K562 (cell line): Measurements from ENCODE around the gene TIMM17A.
A peak's percentile ranks its signal among the peaks of the same experiment; 100 is the strongest.

Experiments used
- ARID1B ChIP-seq: fragments of 450-650 bp; IDR thresholded peaks from 2 replicates; pipeline ENCODE4 v1.6.1; 2016; ENCODE audit warnings: antibody characterized with exemption, mild to moderate bottlenecking, inconsistent platforms
- CEBPB ChIP-seq: fragments of 450-650 bp; IDR thresholded peaks from 2 replicates; pipeline ENCODE4 v1.6.1; 2016; ENCODE audit warnings: missing genetic modification characterization, missing compliant biosample characterization
- EZH2 ChIP-seq: IDR thresholded peaks from 2 replicates; pipeline ENCODE4 v1.6.1; 2012; ENCODE audit warnings: low read depth, mild to moderate bottlenecking, inconsistent platforms, low read length, borderline replicate concordance
- GABPA ChIP-seq: fragments of 200-800 bp; sonication (Bioruptor generic); conservative IDR thresholded peaks from 2 replicates; pipeline ENCODE4 v1.6.1; 2016; ENCODE audit warnings: low read depth, missing genetic modification characterization, missing compliant biosample characterization
- NR3C1 ChIP-seq: sonication (generic); formaldehyde crosslinking; IDR thresholded peaks from 2 replicates; pipeline ENCODE4 v1.8.1; 2022; ENCODE audit warnings: missing genetic modification reagents
- RAD21 ChIP-seq, 2 experiments: fragments of 250-450 bp in 1 of 2; fragments of 450-650 bp in 1 of 2; sonication (Bioruptor Pico) in 1 of 2; formaldehyde crosslinking in 1 of 2; IDR thresholded peaks in 1 of 2; conservative IDR thresholded peaks in 1 of 2; 2 replicates each; pipeline versions ENCODE4 v1.4.0 to v1.8.0; 2020 to 2022; ENCODE audit warnings: mild to moderate bottlenecking in 2 of 2, moderate library complexity in 1 of 2
- REST ChIP-seq, 2 experiments: fragments of 450-650 bp; formaldehyde crosslinking in 1 of 2; IDR thresholded peaks; 2 replicates each; pipeline versions ENCODE4 v1.4.0 to v1.6.1; 2014 to 2020; ENCODE audit warnings: mild to moderate bottlenecking in 2 of 2, borderline replicate concordance in 1 of 2, low read depth in 1 of 2
- SAP30 ChIP-seq: fragments of 200-600 bp; sonication (generic); IDR thresholded peaks from 2 replicates; pipeline ENCODE4 v1.6.1; 2012; ENCODE audit warnings: borderline replicate concordance, low read depth, mild to moderate bottlenecking, moderate library complexity, low read length, control low read depth, inconsistent platforms; ENCODE audit not compliant: insufficient read depth, poor library complexity, severe bottlenecking
- SIX5 ChIP-seq, 2 experiments: IDR thresholded peaks; 2 replicates each; pipeline ENCODE4 v1.6.1; 2011; ENCODE audit warnings: low read length in 2 of 2, borderline replicate concordance in 1 of 2, low read depth in 1 of 2, mild to moderate bottlenecking in 1 of 2, moderate library complexity in 1 of 2; ENCODE audit not compliant: insufficient read depth in 1 of 2
- TEAD2 ChIP-seq: fragments of 450-650 bp; IDR thresholded peaks from 2 replicates; pipeline ENCODE4 v1.6.1; 2016; ENCODE audit warnings: missing genetic modification characterization, control low read depth, missing compliant biosample characterization
- TEAD4 ChIP-seq, 2 experiments: sonication (generic) in 1 of 2; formaldehyde crosslinking in 1 of 2; IDR thresholded peaks; 2 replicates each; pipeline versions ENCODE4 v1.6.1 to v1.8.0; 2012 to 2022; ENCODE audit warnings: borderline replicate concordance in 1 of 2, inconsistent platforms in 1 of 2, low read length in 1 of 2, mild to moderate bottlenecking in 1 of 2, missing genetic modification reagents in 1 of 2
- ZEB2 ChIP-seq: fragments of 450-650 bp; IDR thresholded peaks from 2 replicates; pipeline ENCODE4 v1.6.1; 2016
- TF ChIP-seq, protein P1 (sequence below): sonication (generic); formaldehyde crosslinking; IDR thresholded peaks from 2 replicates; pipeline ENCODE4 v1.8.1; 2023; ENCODE audit warnings: mild to moderate bottlenecking, missing genetic modification reagents
- TF ChIP-seq, protein P2 (sequence below): fragments of 250-450 bp; sonication (Bioruptor Pico); IDR thresholded peaks from 2 replicates; pipeline ENCODE4 v1.5.0; 2020; ENCODE audit warnings: mild to moderate bottlenecking, borderline replicate concordance

DNA sequence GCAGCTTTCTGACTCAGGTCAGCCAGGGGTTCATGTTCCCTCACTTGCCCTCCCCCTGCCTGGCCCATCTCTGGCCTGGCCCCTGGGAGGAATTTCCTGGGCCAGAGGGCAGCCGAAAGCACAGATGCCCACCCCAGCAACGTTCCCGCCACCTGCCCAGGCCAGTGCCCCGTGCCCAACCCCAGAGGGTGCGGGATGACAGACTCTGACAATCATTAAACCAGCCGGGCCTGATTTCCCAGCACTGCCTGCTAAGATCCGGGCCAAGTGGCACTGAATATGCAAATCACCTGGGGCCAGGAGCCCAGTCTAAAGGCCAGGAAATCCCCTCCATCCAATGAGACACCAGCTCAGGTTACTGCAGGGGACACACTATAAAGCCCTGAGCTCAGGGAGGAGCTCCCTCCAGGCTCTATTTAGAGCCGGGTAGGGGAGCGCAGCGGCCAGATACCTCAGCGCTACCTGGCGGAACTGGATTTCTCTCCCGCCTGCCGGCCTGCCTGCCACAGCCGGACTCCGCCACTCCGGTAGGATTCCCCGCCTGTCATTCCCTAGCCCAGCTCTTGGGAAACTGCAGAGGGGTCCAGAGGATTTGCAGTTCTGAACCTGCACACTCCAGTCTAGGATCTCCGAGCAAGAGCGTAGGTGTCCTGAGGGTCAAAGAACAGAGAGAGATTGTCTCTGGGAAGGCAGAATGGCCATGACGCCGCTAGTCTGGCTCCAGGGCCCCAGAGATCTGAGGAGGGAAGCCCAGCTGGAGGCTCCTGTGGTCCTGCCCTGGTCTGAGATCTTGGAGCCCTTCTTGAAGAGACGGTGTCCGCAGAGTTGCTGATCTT lies 55.1 kb downstream of the TIMM17A start, which contains the start of gene ELF3:
- no peak for TF ChIP-seq TEAD4 (IDR thresholded peaks at IDR 0.05; ENCODE audit: low read length)
- TF ChIP-seq TEAD4 (CRISPR knock-in tag; IDR thresholded peaks at IDR 0.05; ENCODE audit: borderline replicate concordance), result no peak
- TF ChIP-seq ARID1B, result no peak
- TF ChIP-seq ZEB2, result no peak
- TF ChIP-seq SIX5 (IDR thresholded peaks at IDR 0.05; ENCODE audit: borderline replicate concordance in 1 of 2, insufficient read depth in 1 of 2, low read depth in 1 of 2, low read length in 2 of 2), result no peak
- no peak for TF ChIP-seq NR3C1 (CRISPR knock-in tag)
- TF ChIP-seq REST (IDR thresholded peaks at IDR 0.05; ENCODE audit: borderline replicate concordance), result no peak
- TF ChIP-seq REST (CRISPR knock-in tag; IDR thresholded peaks at IDR 0.05; ENCODE audit: low read depth), result no peak
- TF ChIP-seq EZH2, result no peak
- TF ChIP-seq CEBPB (tag), result no peak
- TF ChIP-seq TEAD2, result no peak
- TF ChIP-seq, protein P1, sequence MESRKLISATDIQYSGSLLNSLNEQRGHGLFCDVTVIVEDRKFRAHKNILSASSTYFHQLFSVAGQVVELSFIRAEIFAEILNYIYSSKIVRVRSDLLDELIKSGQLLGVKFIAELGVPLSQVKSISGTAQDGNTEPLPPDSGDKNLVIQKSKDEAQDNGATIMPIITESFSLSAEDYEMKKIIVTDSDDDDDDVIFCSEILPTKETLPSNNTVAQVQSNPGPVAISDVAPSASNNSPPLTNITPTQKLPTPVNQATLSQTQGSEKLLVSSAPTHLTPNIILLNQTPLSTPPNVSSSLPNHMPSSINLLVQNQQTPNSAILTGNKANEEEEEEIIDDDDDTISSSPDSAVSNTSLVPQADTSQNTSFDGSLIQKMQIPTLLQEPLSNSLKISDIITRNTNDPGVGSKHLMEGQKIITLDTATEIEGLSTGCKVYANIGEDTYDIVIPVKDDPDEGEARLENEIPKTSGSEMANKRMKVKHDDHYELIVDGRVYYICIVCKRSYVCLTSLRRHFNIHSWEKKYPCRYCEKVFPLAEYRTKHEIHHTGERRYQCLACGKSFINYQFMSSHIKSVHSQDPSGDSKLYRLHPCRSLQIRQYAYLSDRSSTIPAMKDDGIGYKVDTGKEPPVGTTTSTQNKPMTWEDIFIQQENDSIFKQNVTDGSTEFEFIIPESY (CRISPR knock-in tag), result peak; percentile 80
- TF ChIP-seq GABPA (tag), result no peak
- TF ChIP-seq RAD21 (CRISPR knock-in tag; conservative IDR thresholded peaks at IDR 0.05 in 1 of 2, IDR thresholded peaks at IDR 0.05 in 1 of 2), result no peak
- TF ChIP-seq, protein P2, sequence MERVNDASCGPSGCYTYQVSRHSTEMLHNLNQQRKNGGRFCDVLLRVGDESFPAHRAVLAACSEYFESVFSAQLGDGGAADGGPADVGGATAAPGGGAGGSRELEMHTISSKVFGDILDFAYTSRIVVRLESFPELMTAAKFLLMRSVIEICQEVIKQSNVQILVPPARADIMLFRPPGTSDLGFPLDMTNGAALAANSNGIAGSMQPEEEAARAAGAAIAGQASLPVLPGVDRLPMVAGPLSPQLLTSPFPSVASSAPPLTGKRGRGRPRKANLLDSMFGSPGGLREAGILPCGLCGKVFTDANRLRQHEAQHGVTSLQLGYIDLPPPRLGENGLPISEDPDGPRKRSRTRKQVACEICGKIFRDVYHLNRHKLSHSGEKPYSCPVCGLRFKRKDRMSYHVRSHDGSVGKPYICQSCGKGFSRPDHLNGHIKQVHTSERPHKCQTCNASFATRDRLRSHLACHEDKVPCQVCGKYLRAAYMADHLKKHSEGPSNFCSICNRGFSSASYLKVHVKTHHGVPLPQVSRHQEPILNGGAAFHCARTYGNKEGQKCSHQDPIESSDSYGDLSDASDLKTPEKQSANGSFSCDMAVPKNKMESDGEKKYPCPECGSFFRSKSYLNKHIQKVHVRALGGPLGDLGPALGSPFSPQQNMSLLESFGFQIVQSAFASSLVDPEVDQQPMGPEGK, result no peak
- no peak for TF ChIP-seq SAP30
